HG02678 (cell line): ENCODE results near the gene GDNF.
A peak's percentile ranks its signal among the peaks of the same experiment; 100 is the strongest.
"Not testable (repeated sequence)": the region's sequence is repeated elsewhere in the genome, so short reads cannot be mapped to it uniquely, and the experiment has no call there.

ENCODE experiments used
- ATAC-seq: cut with Tn5 transposase; IDR thresholded peaks from one replicate; pipeline ENCODE4 v1.9.1; 2021; ENCODE audit warnings: mild to moderate bottlenecking, moderate library complexity; ENCODE audit not compliant: unreplicated experiment

Gene GDNF

DNA sequence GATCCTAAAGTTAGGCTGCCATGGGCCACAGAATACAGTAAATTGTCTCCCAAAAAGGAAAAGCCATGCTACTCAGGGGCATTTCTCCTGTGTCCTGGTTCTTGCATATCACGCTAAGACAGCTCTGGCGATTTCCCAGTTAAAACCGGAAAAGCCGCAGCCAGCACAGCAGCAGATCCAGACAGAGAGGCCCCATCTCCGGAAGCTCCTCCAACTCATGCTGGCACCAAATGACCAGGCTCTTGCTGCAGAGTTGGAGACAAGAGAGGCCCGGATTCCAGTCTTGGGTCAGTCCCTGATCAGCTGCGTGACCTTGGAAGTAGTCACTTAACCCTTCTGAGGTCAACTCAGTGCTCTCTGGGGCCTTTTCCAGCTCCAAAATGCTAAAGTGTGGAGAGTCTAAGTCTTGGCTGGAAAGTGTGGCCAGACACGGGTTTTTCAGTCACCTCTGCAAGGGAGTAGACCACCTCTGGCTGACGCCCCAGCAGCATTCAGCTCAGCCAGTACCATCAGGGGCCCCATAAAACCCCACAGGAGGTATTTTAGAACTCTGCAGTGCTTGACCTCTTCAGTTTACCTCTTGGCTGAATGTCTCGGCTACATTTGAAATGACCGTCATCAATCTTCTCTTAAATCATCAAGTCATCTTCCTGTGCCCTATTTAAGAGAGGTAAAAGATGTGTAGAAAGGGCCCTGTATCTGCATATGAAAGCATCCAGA lies 16.2 kb downstream of the GDNF start:
- no peak for ATAC-seq

DNA sequence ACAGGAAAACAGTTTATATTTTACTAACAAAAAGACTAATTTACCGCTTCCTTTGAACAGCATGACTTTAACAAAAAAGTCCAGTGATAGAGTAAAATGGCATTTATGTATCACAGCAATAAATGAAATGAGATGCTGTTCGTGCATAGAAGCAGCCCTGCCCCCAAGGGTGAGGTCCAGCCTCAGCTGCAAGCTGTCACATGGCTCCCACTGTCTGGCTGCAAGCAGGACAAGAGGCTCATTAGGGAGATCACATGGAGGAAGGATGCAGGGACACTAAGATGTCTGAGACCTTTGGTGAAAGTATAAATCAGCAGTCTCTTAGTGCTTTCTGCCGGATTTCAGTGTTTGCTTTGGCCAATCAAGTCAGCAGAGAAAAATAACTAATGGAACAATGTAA lies 23.0 kb downstream of the GDNF start:
- ATAC-seq = no peak

DNA sequence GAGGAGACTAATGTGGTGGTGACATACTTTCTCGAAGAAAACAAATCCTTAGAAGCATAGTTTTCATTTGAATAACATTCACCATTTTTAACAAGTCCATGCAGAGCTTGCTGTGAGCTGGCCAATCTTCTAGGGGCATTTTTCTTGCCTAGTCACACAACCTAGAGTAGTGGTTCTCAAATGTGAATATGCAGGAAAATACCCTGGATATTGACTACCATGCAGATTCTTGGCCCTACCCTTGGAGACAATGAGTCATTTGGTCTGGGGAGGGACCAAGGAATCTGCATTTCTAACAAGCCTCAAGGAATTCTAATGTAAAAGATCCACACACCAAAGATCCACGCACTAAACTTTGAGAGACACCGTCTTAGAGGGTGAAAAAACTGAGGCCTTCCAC lies 23.5 kb downstream of the GDNF start:
- ATAC-seq = no peak

DNA sequence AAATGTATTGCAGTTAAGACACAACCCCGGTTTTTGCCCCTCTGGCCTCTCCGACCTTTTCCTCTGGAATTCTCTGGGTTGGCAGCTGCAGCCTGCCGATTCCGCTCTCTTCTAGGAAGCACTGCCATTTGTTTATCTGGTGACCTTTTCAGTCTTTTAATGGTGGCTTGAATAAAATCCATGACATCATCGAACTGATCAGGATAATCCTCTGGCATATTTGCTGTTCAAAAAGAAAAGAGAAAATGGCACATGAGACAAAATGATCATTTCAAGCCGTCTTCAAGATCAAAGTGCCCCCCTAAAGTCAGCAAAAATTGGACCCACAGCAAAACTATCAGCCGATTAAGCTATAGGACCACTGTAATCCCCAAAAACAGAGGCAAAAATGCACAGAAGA lies 23.9 kb downstream of the GDNF start:
- no peak for ATAC-seq

DNA sequence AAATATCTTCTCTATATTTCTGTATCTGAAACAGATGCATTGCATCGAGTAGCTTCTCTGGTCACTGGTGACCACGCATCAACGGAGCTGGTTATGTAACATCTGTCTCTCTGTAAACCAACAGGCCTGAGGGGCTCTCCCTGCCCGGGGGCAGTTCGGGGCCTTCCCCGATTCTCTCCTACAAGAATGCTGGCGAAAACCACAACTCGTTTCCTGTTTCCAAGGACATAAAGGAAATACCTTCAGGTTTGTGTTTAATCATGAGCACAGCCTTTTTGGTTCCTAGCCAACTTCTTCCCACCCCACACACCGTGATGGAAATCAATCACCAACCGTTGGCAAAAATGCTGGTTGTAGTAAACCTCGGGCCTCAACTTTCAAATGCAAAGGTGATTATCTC lies 25.1 kb downstream of the GDNF start:
- ATAC-seq = peak; percentile 49

DNA sequence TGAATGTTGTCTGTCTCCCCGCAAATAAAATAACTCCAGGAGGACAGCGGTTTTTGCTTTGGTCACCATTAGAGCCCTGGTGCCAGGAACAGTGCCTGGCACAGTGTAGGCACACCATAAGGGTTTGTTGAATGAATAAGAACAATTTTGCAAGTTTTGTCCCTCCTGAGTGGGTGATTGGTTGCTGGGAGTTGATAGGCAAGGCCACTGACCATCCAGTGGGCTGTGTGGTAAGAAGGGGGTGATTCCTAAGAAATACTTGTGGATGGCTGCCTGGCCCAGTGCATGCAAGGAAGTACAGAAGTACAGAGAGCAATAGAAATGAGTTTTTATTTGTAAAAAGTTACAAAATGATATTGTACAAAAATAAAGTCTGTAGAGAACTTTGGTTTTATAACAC lies 27.5 kb downstream of the GDNF start:
- no peak for ATAC-seq

DNA sequence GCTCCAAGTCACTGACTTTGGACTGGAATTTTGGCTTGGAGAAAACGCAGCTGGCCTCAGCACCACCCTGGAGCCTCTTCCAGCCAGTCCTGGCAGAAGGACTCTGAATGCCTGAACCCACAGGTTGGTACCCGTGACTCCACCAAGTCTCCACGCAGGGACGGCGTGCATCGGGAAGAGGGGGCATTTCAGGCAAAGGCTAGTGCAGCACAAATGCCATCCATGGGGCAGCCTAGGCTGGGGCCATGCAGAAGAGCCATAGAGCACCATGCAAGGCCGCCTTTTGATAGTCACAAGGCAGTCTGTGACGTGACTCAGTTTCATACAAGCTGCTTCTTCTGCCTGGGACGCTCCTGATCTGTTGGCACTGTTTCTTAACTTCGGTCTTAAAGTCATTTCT lies 28.0 kb downstream of the GDNF start:
- no peak for ATAC-seq

DNA sequence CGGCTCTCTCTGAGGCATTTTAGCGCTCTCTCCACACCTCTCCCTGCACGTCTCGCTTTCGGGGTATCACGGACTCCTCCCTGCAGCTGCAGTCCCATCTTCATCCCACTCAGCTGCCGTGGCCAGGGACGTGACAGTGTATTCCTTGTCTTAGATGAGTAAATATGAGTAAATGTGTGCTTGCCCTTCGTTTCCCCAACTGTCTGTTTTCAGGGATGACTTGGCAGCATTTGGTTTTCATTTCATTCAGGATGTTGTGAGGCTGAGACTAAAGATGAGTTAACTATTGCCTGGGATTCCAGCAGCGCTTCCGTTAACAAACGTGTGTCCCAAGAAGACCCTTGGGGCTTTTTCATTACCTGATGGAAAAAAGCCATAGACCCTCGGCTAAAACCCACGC lies 29.5 kb downstream of the GDNF start:
- no peak for ATAC-seq

DNA sequence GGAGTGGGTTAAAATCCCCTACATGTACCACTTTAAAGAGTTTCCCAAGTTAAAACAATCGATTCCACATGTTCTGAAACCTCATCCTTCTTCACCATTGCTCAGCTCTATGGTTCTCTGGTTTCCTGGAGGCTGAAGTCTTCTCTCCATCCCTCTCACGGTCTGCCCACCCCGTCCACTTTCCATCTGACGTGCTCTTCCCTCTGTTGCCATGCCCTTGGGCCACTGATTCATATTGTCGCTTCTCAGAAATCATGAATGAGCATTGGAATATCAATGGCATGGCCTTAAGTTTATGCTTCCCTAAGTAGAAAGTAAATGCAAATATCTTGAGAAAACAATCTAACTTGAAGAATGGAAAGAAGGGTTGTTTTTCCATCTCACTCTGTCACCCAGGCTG lies 30.9 kb downstream of the GDNF start:
- ATAC-seq = no peak

DNA sequence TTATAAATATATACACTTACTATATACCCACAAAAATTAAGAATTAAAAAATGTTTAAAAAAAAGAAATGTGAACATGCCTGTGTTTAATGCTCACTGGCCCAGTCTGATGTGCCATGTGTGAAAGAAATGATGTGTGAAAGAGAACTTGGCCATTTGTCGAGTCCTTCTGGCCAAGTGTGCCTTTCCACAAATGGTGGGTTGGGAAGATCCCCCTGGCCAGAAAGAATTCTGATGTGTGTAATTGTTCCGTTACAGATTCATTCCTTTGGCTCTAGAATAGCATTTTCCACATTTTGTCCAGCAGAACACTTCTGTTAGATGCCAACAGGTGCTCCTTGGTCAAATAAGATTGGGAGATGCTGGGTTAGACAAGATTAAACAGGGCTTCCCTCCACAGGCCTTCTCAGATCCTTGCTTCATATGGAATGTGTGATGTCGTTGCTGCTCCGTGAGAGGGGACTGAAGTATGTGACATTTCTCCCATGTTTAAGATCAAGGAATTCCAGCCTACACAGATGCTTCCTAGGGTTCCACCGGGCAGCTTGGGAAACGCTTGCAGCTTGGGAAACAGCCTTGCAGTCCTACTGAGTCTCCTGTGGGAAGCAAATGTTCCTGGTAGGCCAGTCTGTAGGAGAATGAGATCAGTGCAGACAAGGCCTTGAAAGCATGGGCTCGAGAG lies 32.1 kb downstream of the GDNF start:
- ATAC-seq = no peak

DNA sequence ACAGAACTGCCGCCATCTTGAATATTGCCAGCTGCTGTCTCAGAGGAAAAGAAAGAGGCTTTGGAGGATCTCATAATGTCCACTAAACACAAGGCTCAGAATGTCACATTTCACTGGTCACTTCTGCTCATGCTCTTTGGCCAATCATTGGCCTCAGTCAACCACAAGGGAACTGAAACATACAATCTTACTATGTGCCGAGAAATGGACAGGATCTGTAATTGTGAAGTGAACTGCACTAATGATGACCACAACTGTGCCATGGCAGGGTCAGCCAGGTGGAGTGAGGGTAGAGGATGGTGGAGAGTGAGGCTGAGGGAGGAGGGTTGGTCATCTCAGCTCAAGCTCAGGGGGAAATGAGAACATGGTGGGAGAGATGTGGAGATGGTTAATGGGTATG lies 32.8 kb downstream of the GDNF start:
- no peak for ATAC-seq

DNA sequence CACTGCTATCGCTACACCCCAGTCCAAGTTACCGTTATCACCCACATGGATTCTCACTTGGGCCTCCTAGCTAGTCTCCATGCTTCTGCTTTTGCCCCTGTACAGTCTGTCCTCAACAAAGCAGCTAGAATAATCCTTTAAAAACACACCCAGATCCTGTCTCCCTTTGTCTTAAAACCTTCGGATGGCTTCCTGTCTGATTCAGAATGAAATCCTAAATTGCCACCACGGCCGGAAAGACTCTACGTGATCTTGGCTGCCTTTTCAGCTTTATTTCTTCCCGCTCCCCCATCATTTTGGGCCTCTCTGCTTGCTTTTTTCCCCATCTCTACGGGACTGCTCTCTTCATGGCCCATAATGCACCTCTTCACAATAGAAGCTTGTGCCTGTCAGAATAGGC lies 33.4 kb downstream of the GDNF start:
- no peak for ATAC-seq

DNA sequence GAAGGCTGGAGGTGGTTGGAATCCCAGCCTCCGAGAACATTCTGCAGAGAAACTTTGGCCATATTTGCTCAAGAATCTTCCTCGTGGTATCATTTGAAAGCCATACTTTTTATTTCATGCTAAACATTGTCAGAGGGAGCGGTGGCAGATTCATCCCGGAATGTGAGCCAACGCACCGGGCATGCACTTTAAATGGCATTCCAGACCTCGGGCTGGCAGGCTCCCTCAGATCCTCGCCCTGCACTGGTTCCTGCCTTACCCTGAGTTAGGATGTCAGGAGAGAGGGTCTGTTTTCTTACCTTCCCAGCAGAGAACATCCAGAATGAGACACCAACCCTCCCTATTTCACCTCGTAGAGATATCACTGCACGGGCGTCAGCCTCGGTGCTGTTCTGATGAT lies 33.8 kb downstream of the GDNF start:
- ATAC-seq = no peak

DNA sequence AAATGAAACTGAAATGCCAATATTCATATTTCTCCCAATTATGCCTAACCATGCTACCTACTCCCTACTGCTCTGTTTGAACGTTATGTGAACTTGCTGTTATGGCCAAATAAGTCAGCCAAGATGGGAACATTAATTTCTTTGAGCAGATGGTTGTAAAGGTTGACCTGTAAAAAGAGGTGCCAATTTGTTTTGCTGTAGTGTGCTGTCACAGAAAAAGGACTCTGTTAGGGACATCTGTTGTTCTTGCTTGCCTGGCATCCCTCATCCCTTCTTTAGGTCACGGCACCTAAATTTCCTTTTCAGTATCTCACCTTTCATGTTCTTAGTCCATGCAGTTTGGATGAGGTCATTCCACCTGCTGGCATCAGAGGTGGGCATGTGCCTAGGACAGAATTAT lies 35.4 kb downstream of the GDNF start:
- ATAC-seq = no peak

DNA sequence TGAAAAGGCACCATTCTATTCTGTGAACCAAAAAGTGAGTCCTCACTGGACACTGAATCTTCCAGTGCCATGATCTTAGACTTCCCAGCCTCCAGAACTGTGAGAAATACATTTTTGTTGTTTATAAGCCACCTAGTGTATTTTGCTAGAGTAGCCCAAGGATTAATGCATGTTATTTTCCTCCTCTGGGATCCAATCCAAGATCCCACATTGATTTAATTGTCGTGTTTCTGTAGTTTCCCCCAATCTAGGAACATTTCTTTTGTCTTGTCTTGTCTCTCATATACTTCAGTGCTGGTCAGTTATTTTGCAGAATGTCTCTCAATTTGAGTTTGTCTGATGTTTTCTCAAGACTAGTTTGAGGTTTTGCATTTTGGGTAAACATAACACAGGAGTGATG lies 36.4 kb downstream of the GDNF start:
- no peak for ATAC-seq

DNA sequence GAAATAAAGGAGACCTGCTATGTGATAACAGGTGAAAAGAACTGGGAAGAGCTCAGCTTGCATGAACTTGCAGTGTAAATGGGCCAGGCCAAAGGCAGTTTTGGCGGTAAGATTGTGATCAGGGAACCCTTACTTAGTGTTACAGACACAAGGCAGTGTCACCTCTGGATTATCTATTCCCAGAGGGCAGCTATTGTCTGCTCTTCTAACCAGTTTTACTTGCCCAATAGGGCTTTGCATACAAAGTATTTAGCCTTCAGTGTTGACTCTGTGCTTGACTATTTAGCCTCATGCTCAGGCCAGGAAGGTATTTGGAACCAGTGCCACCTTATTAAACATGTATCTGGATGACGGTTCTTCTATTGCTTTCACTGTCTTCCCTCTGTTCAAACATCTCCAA lies 38.3 kb downstream of the GDNF start:
- no peak for ATAC-seq

DNA sequence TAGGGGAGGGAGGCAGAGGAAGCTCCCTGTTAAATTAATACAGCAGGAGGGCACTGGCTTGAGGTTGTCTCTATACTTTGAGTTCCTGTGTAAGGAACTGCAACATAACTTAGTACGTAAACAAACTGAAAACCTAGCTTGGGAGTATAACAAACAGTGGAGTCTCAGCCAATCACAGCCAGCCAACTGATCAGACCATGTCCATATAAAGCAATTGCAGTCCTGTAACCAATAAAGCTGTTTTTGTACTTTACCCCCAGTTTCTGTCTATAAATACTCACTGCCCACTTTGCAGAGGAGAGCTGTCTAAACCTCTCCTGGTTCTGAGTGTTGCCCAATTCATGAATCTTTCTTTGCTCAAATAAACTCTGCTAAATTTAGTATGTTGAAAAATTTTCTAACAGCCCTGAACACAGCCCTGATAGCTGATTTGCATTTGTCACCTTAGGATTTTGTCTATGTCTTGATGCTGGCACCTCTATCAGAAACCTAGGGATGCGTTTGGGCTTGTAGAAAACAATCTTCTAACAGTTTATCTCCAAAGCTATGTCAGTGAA lies 39.9 kb downstream of the GDNF start:
- no peak for ATAC-seq

DNA sequence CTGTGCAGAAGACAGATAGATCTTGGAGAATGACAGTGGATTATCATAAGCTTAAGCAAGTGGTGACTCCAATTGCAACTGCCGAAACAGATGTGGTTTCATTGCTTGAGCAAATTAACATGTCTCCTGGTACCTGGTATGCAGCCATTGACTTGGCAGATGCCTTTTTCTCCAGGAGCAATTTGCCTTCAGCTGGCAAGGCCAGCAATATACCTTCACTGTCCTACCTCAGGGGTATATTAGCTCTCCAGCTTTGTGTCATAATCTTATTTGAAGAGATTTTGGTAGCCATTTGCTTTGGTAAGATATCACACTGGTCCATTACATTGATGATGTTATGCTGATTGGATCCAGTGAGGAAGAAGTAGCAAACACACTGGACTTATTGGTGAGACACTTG lies 43.4 kb downstream of the GDNF start:
- ATAC-seq = not testable (repeated sequence)

DNA sequence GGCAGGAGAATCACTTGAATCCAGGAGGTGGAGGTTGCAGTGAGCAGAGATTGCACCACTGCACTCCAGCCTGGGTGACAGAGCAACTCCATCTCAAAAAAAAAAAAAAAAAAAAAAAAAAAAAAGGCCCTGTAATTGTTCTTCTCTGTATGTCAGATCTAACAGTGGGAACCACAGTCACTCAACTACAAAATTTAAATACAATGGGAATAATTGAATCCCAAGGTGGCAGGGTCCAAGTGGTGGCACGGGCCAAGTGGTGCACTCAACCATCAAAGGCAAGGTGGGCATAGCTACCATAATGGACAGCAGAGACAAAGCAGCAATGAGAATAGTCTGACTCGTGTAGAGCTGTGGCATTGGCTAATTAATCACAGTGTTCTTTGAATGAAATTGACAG lies 44.5 kb downstream of the GDNF start:
- ATAC-seq = not testable (repeated sequence)

DNA sequence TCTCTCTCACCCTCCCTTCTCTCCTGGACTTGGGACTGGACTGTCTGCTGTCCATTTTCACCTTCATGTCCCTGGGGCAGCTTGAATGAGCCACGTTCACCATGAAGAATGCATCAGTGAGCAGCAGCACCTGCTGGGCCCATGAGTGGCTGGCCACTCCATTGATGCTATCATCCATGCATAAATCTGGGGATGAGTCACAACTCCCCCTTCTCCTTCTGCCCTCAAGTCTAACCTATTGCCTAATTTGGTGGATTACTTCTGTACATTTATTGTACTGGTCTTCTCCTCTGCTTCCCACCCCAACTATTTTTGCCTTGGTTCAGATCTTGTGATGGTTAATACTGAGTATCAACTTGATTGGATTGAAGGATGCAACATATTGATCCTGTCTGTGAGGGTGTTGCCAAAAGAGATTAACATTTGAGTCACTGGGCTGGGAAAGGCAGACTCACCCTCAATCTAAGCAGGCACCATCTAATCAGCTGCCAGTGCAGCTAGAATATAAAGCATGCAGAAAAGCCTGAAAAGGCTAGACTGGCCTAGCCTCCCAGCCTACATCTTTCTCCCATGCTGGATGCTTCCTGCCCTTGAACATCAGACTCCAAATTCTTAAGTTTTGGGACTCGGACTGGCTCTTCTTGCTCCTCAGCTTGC lies 46.7 kb downstream of the GDNF start:
- ATAC-seq = no peak

DNA sequence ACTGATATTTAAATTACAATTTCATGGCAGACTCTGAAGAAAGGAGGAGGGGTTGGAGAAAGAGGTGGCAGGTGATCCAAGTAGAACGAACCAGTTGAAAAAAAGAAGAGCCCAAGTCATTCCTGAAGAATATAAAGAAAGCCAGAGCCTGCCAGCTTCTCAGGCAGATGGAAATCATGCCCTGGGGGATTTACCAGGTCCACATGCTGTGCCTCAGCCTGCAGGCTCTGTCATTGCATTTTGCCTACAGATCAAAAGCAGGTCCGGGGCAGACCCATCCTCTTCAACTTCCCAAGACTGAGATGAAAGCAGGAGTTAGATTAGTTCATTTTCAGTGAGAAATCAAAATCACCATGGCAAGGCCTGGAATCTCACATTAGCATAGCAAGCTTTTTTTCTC lies 48.5 kb downstream of the GDNF start:
- no peak for ATAC-seq

DNA sequence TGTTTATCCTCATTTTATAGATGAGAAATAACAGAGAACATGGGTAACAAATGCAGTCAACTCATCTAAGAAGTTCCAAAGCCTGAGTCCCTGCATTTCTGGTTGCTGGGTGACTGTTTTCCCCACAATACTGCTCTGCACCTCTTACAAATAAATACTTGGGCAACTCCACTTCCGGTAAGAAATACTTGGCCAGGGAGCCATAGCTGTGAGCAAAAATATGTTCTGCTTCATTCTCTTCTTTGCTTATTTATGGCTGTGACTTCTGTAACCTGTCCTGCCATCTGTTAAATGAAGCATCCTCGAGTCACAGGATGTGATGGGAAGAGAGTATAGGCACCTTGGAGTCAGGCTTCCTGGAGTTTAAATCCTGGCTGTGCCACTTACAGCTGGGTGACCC lies 49.9 kb downstream of the GDNF start:
- no peak for ATAC-seq
